Sigmoid colon (tissue), 7 donors: ENCODE data around the gene PRDM11. TPM values are rescaled to one million over a fixed set of nuclear protein-coding genes. Genes with fewer than 3 reads are reported as not detected.

Experiments used
- DNase-seq: peaks from one replicate; pipeline ENCODE4 v3.0.0-alpha.2; 2019
- H3K27ac ChIP-seq, 4 donors: fragments of 200-600 bp; sonication (generic); one replicate each; pipeline ENCODE4 v1.5.1; 2016 to 2019; ENCODE audit warnings: mild to moderate bottlenecking in 1 of 4
- H3K27me3 ChIP-seq, 3 donors: fragments of 200-600 bp; sonication (generic); one replicate each; pipeline ENCODE4 v1.5.1; 2019; ENCODE audit warnings: mild to moderate bottlenecking in 1 of 3
- H3K36me3 ChIP-seq, 4 donors: fragments of 200-600 bp; sonication (generic); one replicate each; pipeline ENCODE4 v1.5.1; 2016 to 2019
- H3K4me1 ChIP-seq, 4 donors: fragments of 200-600 bp; sonication (generic); one replicate each; pipeline ENCODE4 v1.5.1; 2017 to 2019
- H3K4me3 ChIP-seq, 4 donors: fragments of 200-600 bp; sonication (generic); one replicate each; pipeline ENCODE4 v1.5.1; 2017 to 2019; ENCODE audit warnings: mild to moderate bottlenecking in 2 of 4, moderate library complexity in 1 of 4
- H3K9me3 ChIP-seq, 4 donors: fragments of 200-600 bp in 3 of 4; sonication (generic) in 3 of 4; one replicate each; pipeline versions ENCODE4 v1.5.1 to v1.6.1; 2013 to 2019
- EP300 ChIP-seq, 4 donors: sonication (generic); formaldehyde crosslinking; IDR thresholded peaks; one replicate each; pipeline ENCODE4 v1.6.1; 2017; ENCODE audit warnings: antibody characterized with exemption in 4 of 4
- POLR2A ChIP-seq, 2 donors: fragments of 450-650 bp; IDR thresholded peaks; one replicate each; pipeline ENCODE4 v1.6.1; 2016; ENCODE audit warnings: antibody characterized with exemption in 2 of 2, mild to moderate bottlenecking in 2 of 2, moderate library complexity in 2 of 2
- POLR2AphosphoS5 ChIP-seq, 4 donors: sonication (generic); formaldehyde crosslinking; IDR thresholded peaks; one replicate each; pipeline ENCODE4 v1.6.1; 2017; ENCODE audit warnings: antibody characterized with exemption in 4 of 4
- WGBS, 2 donors: extraction: QIAGEN DNeasy Blood & Tissue Kit; methylation state at CpG; one replicate each; pipeline ENCODE4 v1.1.7; 2013; 5-methylcytosine and 5-hydroxymethylcytosine counted together
- intact Hi-C: fragments of 100-400 bp; cut with DNase I; formaldehyde crosslinking; loops from one replicate; pipeline ENCODE4 v1.15.1; 2023
- polyA plus RNA-seq, 3 donors: library from polyadenylated mRNA; stranded (reverse); fragments of 200-250 nt; gene quantifications; one replicate each; pipeline ENCODE4 v1.2.3, GENCODE V29; 2013
- total RNA-seq, 4 donors: library from RNA; depleted of rRNA; stranded (reverse); fragments of >200 nt; gene quantifications; one replicate each; pipeline ENCODE4 v1.1.0, GENCODE V29; 2016
- TF ChIP-seq, protein P1 (sequence below), 4 experiments: fragments of 450-650 bp in 3 of 4; fragments of 200-600 bp in 1 of 4; IDR thresholded peaks; one replicate each; pipeline ENCODE4 v1.5.1; 2016 to 2019; ENCODE audit warnings: antibody characterized with exemption in 4 of 4, mild to moderate bottlenecking in 3 of 4, moderate library complexity in 2 of 4
- donor health status: healthy with polysubstance abuse.
- donor health status: Bipolar disorder and iron deficiency.
- donor health status: healthy.

Gene PRDM11
- total and polyA plus RNA-seq, 7 donors = 0.92 to 23.2 (median 12.7) TPM

DNA sequence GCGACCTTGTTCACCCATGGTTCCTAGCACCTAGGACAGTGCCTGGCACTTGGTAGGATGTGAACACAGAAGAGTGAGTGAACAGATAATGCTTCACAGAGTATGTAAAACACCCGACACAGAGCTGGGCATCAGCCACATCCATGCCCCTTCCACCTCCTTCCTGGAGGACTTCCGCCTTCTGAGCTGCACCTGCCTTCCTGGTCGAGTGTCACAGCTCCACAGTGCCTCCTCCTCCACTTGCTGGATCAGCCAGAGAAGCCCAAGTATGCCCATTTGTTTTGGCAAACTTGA lies 20.1 kb downstream of the PRDM11 start:
- no peak overlapping the region for H3K27ac ChIP-seq
- no peaks in the 10 kb centered on the region for H3K36me3 ChIP-seq
- no peak overlapping the region for H3K4me3 ChIP-seq
- no peaks in the 10 kb centered on the region for H3K9me3 ChIP-seq
- TF ChIP-seq POLR2AphosphoS5 (IDR thresholded peaks at IDR 0.05) = no peak
- TF ChIP-seq EP300 (IDR thresholded peaks at IDR 0.05) = no peak
- no peak for TF ChIP-seq POLR2A (IDR thresholded peaks at IDR 0.05)
- TF ChIP-seq, protein P1, sequence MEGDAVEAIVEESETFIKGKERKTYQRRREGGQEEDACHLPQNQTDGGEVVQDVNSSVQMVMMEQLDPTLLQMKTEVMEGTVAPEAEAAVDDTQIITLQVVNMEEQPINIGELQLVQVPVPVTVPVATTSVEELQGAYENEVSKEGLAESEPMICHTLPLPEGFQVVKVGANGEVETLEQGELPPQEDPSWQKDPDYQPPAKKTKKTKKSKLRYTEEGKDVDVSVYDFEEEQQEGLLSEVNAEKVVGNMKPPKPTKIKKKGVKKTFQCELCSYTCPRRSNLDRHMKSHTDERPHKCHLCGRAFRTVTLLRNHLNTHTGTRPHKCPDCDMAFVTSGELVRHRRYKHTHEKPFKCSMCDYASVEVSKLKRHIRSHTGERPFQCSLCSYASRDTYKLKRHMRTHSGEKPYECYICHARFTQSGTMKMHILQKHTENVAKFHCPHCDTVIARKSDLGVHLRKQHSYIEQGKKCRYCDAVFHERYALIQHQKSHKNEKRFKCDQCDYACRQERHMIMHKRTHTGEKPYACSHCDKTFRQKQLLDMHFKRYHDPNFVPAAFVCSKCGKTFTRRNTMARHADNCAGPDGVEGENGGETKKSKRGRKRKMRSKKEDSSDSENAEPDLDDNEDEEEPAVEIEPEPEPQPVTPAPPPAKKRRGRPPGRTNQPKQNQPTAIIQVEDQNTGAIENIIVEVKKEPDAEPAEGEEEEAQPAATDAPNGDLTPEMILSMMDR (IDR thresholded peaks at IDR 0.05) = no peak
- peaks cover 0 to 31% (median 21%) of the 10 kb centered on the region in 4 donors for H3K4me1 ChIP-seq
- no peaks in the 10 kb centered on the region for H3K27me3 ChIP-seq
- no peak for DNase-seq
- WGBS, 2 donors = 44 to 80% methylated on average over 4 of the region's 4 CpGs
- intact Hi-C loops = no loop called here

GRCh38 chr11:45167283-45167682 lies 20.8 kb downstream of the PRDM11 start:
- TF ChIP-seq POLR2A (IDR thresholded peaks at IDR 0.05) = no peak
- no peak for TF ChIP-seq POLR2AphosphoS5 (IDR thresholded peaks at IDR 0.05)
- no peak for TF ChIP-seq EP300 (IDR thresholded peaks at IDR 0.05)
- TF ChIP-seq, protein P1 (IDR thresholded peaks at IDR 0.05) = no peak
- H3K27ac ChIP-seq = no peak overlapping the region
- H3K27me3 ChIP-seq = no peaks in the 10 kb centered on the region
- intact Hi-C loops = no loop called here
- 75 to 87% methylated on average over 2 of the region's 2 CpGs for WGBS, 2 donors
- no peak overlapping the region for H3K4me3 ChIP-seq
- no peak for DNase-seq
- H3K4me1 ChIP-seq = peaks cover 0 to 24% (median 14%) of the 10 kb centered on the region in 4 donors
- no peaks in the 10 kb centered on the region for H3K9me3 ChIP-seq
- no peaks in the 10 kb centered on the region for H3K36me3 ChIP-seq

GRCh38 chr11:45168366-45169130 lies 22.1 kb downstream of the PRDM11 start:
- H3K9me3 ChIP-seq = no peaks in the 10 kb centered on the region
- TF ChIP-seq POLR2AphosphoS5 (IDR thresholded peaks at IDR 0.05) (no peak), POLR2A (IDR thresholded peaks at IDR 0.05) (no peak)
- TF ChIP-seq, protein P1 (IDR thresholded peaks at IDR 0.05) = no peak
- peaks cover 0 to 22% (median 13%) of the 10 kb centered on the region in 4 donors for H3K4me1 ChIP-seq
- intact Hi-C loops = no loop called here
- no peak overlapping the region for H3K27ac ChIP-seq
- DNase-seq = peak; percentile 37
- WGBS, 2 donors = 81 to 83% methylated on average over 10 of the region's 10 CpGs
- H3K27me3 ChIP-seq = no peaks in the 10 kb centered on the region
- H3K4me3 ChIP-seq = no peak overlapping the region
- no peaks in the 10 kb centered on the region for H3K36me3 ChIP-seq

- no peaks in the 10 kb centered on the region for H3K27me3 ChIP-seq
- intact Hi-C loops = no loop called here
- TF ChIP-seq POLR2A (IDR thresholded peaks at IDR 0.05) (no peak), POLR2AphosphoS5 (IDR thresholded peaks at IDR 0.05) (no peak), EP300 (IDR thresholded peaks at IDR 0.05) (no peak)
- TF ChIP-seq, protein P1 (IDR thresholded peaks at IDR 0.05) = no peak
- 56 to 69% methylated on average over 3 of the region's 3 CpGs for WGBS, 2 donors
- H3K4me3 ChIP-seq = no peak overlapping the region
- no peaks in the 10 kb centered on the region for H3K9me3 ChIP-seq
- DNase-seq = no peak
- no peak overlapping the region for H3K27ac ChIP-seq
- peaks cover 0 to 13% (median 4%) of the 10 kb centered on the region in 4 donors for H3K4me1 ChIP-seq
- H3K36me3 ChIP-seq = no peaks in the 10 kb centered on the region
Measured at GRCh38 chr11:45169310-45170072, 23.1 kb downstream of the PRDM11 start.
